Astrocyte of the cerebellum (primary cell): ENCODE measurements around the gene KIFAP3.
A peak's percentile ranks its signal among the peaks of the same experiment; 100 is the strongest.

Source experiments
- DNase-seq: peaks from one replicate; pipeline ENCODE4 v3.0.0-alpha.2; 2011; ENCODE audit warnings: low read depth
- H3K4me3 ChIP-seq: 2 replicates; pipeline ENCODE4 v1.5.1; 2011; ENCODE audit warnings: mild to moderate bottlenecking, low read depth, low read length, moderate library complexity
- in situ Hi-C: cut with HindIII; loops from 2 replicates; pipeline ENCODE4 v1.10.0; 2017; ENCODE audit warnings: low sequenced_read_pairs
- TF ChIP-seq, protein P1 (sequence below): IDR thresholded peaks from 2 replicates; pipeline ENCODE4 v1.5.1; 2012; ENCODE audit warnings: low read length, low read depth, moderate library complexity, mild to moderate bottlenecking; ENCODE audit errors: missing control alignments

Gene KIFAP3

DNA sequence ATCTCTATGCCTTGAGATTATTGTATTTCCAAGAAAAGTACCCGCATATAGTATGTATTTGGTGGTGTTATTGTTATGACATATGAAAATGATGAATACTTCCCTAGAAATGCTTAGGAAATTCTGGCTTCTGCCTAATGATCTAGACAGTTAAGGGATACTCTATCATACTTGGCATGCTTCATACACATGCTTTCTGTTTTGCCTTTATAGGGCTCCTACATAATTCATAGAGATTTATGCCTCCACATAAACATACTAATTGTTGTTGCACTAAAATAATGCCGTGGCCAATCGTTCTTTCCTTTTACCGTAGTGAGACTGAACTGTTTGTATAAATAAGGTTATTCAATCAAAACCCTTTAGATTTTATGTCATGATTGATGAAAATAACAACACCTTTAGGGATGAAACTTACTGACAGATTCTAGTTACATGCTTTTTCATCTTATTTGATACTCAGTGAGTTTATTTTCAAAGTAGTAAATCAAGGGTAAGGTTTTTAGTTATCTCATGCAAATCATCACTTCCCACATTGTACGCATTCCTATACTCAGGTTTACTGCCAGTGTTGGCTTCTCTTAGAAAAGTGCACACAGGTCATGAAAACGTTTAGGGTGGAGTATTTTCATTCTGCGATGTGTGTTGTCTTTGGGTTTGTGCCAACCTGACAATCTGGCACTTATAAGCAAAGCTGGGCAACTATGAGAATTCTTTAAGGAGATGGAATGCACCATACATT is 140.3 kb downstream of the KIFAP3 start:
- TF ChIP-seq, protein P1, sequence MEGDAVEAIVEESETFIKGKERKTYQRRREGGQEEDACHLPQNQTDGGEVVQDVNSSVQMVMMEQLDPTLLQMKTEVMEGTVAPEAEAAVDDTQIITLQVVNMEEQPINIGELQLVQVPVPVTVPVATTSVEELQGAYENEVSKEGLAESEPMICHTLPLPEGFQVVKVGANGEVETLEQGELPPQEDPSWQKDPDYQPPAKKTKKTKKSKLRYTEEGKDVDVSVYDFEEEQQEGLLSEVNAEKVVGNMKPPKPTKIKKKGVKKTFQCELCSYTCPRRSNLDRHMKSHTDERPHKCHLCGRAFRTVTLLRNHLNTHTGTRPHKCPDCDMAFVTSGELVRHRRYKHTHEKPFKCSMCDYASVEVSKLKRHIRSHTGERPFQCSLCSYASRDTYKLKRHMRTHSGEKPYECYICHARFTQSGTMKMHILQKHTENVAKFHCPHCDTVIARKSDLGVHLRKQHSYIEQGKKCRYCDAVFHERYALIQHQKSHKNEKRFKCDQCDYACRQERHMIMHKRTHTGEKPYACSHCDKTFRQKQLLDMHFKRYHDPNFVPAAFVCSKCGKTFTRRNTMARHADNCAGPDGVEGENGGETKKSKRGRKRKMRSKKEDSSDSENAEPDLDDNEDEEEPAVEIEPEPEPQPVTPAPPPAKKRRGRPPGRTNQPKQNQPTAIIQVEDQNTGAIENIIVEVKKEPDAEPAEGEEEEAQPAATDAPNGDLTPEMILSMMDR, result no peak
- in situ Hi-C loops, result loop anchor here (25.0 kb wide), 1 partner anchor 728 kb away; the partner anchor contains the start of gene PRRX1
- H3K4me3 ChIP-seq, result no peak overlapping the region
- peak; percentile 15 for DNase-seq

- TF ChIP-seq, protein P1, result no peak
- DNase-seq, result no peak
- H3K4me3 ChIP-seq, result no peak overlapping the region
- in situ Hi-C loops, result loop anchor here (25.0 kb wide), 1 partner anchor 730 kb away; the partner anchor contains the start of gene PRRX1
Measured at GRCh38 chr1:169931795-169932231, 142.7 kb downstream of the KIFAP3 start.

DNA sequence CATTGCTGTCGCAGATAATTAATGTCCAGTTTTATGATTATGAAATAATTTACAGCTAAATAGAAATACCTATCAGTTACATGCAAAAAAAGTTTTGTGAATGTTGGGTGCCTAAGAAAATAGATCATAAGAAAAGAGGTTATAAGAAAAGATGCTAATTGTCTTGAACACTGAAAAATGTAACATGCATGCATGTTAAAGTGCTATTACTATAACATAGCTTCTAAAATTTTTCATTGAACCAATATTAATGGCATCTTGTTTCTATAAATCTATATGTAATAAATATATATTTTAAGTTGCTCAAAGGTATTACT is 145.3 kb downstream of the KIFAP3 start:
- in situ Hi-C loops, result loop anchor here (5.0 to 25.0 kb wide), 2 partner anchors 58 to 733 kb away; partner anchors contain the start of gene PRRX1
- TF ChIP-seq, protein P1, result no peak
- H3K4me3 ChIP-seq, result no peak overlapping the region
- DNase-seq, result no peak

GRCh38 chr1:169928438-169929209 is 145.9 kb downstream of the KIFAP3 start:
- TF ChIP-seq, protein P1, result peak; percentile 33
- H3K4me3 ChIP-seq, result no peak overlapping the region
- DNase-seq, result peak; percentile 49
- in situ Hi-C loops, result loop anchor here (5.0 to 25.0 kb wide), 2 partner anchors 59 to 734 kb away; partner anchors contain the start of gene PRRX1

GRCh38 chr1:169925505-169926482 is 148.7 kb downstream of the KIFAP3 start:
- no peak overlapping the region for H3K4me3 ChIP-seq
- TF ChIP-seq, protein P1, result no peak
- in situ Hi-C loops, result loop anchor here (5.0 to 25.0 kb wide), 2 partner anchors 62 to 737 kb away; partner anchors contain the start of gene PRRX1
- DNase-seq, result no peak
